Gastrocnemius medialis (tissue), 4 donors: ENCODE results near the gene CYP4F22.

Experiments used
- POLR2A ChIP-seq, 2 donors: fragments of 450-650 bp; IDR thresholded peaks; one replicate each; pipeline ENCODE4 v1.6.1; 2017; ENCODE audit warnings: antibody characterized with exemption in 2 of 2, mild to moderate bottlenecking in 2 of 2, moderate library complexity in 2 of 2
- TF ChIP-seq, protein P1 (sequence below), 5 experiments: fragments of 450-650 bp in 3 of 5; fragments of 200-600 bp in 2 of 5; sonication (generic) in 2 of 5; IDR thresholded peaks in 4 of 5; conservative IDR thresholded peaks in 1 of 5; 1 replicate in 4 of 5; 2 replicates in 1 of 5; pipeline ENCODE4 v1.5.1; 2016 to 2019; ENCODE audit warnings: antibody characterized with exemption in 5 of 5, mild to moderate bottlenecking in 3 of 5, moderate library complexity in 3 of 5

DNA sequence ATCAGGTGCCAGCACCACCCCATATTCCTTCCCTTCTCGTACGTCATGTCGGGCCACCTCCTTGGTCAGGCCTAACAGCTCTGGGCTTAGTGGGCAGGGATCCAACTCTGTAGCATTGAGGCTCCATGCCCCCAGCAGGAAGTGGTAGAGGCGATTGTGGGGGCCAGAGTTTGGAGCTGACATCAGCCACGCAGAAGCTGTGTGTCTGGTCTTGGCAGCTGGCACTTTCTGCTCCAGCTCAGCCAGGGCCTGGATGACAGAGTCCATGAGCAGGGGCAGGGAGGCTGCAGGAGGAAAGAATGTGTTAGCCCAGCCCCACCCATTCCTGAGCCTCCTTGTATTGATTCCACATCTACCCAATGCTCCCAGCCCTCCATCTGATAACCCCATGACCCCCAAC, 32.0 kb upstream of the CYP4F22 start:
- TF ChIP-seq, protein P1, sequence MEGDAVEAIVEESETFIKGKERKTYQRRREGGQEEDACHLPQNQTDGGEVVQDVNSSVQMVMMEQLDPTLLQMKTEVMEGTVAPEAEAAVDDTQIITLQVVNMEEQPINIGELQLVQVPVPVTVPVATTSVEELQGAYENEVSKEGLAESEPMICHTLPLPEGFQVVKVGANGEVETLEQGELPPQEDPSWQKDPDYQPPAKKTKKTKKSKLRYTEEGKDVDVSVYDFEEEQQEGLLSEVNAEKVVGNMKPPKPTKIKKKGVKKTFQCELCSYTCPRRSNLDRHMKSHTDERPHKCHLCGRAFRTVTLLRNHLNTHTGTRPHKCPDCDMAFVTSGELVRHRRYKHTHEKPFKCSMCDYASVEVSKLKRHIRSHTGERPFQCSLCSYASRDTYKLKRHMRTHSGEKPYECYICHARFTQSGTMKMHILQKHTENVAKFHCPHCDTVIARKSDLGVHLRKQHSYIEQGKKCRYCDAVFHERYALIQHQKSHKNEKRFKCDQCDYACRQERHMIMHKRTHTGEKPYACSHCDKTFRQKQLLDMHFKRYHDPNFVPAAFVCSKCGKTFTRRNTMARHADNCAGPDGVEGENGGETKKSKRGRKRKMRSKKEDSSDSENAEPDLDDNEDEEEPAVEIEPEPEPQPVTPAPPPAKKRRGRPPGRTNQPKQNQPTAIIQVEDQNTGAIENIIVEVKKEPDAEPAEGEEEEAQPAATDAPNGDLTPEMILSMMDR (IDR thresholded peaks at IDR 0.05 in 4 of 5, conservative IDR thresholded peaks at IDR 0.05 in 1 of 5) = no peak
- TF ChIP-seq POLR2A (IDR thresholded peaks at IDR 0.05) = no peak
